Measurements from ENCODE around the gene NKG7.

The NKG7 gene

GRCh38 chr19:51365211-51365964 lies 7.1 kb downstream of the NKG7 start:
- FAIRE-seq (no peak), DNase-seq (ENCODE audit: extremely low spot score, insufficient read length, low read depth) (no peak)

- DNase-seq (ENCODE audit: extremely low spot score, insufficient read length, low read depth): no peak
- FAIRE-seq: no peak
Measured at GRCh38 chr19:51364200-51365106, 8.0 kb downstream of the NKG7 start.

- FAIRE-seq (no peak), DNase-seq (ENCODE audit: extremely low spot score, insufficient read length, low read depth) (no peak)
Measured at GRCh38 chr19:51361239-51361638, 11.2 kb downstream of the NKG7 start.

- DNase-seq (ENCODE audit: extremely low spot score, insufficient read length, low read depth): no peak
- no peak for FAIRE-seq
Measured at GRCh38 chr19:51359294-51359693, 13.2 kb downstream of the NKG7 start.

- FAIRE-seq (no peak), DNase-seq (ENCODE audit: extremely low spot score, insufficient read length, low read depth) (no peak)
Measured at GRCh38 chr19:51357952-51358351, 14.5 kb downstream of the NKG7 start.

- DNase-seq (ENCODE audit: extremely low spot score, insufficient read length, low read depth) (no peak), FAIRE-seq (no peak)
Measured at GRCh38 chr19:51356159-51356801, 16.2 kb downstream of the NKG7 start.

GRCh38 chr19:51354742-51355148 lies 17.7 kb downstream of the NKG7 start:
- FAIRE-seq (no peak), DNase-seq (ENCODE audit: extremely low spot score, insufficient read length, low read depth) (no peak)

- FAIRE-seq (no peak), DNase-seq (ENCODE audit: extremely low spot score, insufficient read length, low read depth) (no peak)
Measured at GRCh38 chr19:51354103-51354741, 18.2 kb downstream of the NKG7 start.

GRCh38 chr19:51352783-51353360 lies 19.6 kb downstream of the NKG7 start:
- DNase-seq (ENCODE audit: extremely low spot score, insufficient read length, low read depth) (no peak), FAIRE-seq (no peak)

- no peak for FAIRE-seq
- DNase-seq (ENCODE audit: extremely low spot score, insufficient read length, low read depth): no peak
Measured at GRCh38 chr19:51351266-51351990, 21.0 kb downstream of the NKG7 start.

- FAIRE-seq (no peak), DNase-seq (ENCODE audit: extremely low spot score, insufficient read length, low read depth) (no peak)
Measured at GRCh38 chr19:51347209-51347928, 25.1 kb downstream of the NKG7 start.

- no peak for DNase-seq (ENCODE audit: extremely low spot score, insufficient read length, low read depth)
- no peak for FAIRE-seq
Measured at GRCh38 chr19:51346742-51347141, 25.7 kb downstream of the NKG7 start.

GRCh38 chr19:51345076-51345620 lies 27.3 kb downstream of the NKG7 start:
- FAIRE-seq (no peak), DNase-seq (ENCODE audit: extremely low spot score, insufficient read length, low read depth) (no peak)

- no peak for DNase-seq (ENCODE audit: extremely low spot score, insufficient read length, low read depth)
- FAIRE-seq: no peak
Measured at GRCh38 chr19:51342631-51343569, 29.6 kb downstream of the NKG7 start.

GRCh38 chr19:51341976-51342580 lies 30.4 kb downstream of the NKG7 start, which contains the start of gene VSIG10L:
VSIG10L (minus strand) TSS chr19:51342139; CDS start chr19:51342124, 15 bp downstream.
- no peak for DNase-seq (ENCODE audit: extremely low spot score, insufficient read length, low read depth)
- no peak for FAIRE-seq

GRCh38 chr19:51341066-51341465 lies 31.4 kb downstream of the NKG7 start:
- DNase-seq (ENCODE audit: extremely low spot score, insufficient read length, low read depth) (no peak), FAIRE-seq (no peak)
